GM23338 (cell line): ENCODE data around the gene ALG6. TPM values are rescaled to one million over a fixed set of nuclear protein-coding genes. Genes with fewer than 3 reads are reported as not detected.
"Not testable (repeated sequence)": the region's sequence is repeated elsewhere in the genome, so short reads cannot be mapped to it uniquely, and the experiment has no call there.

Experiments used
- ATAC-seq: fragments of 200-7000 bp; cut with Tn5 transposase; 3 replicates; pipeline ENCODE4 v1.9.1; 2020
- DNase-seq: peaks from one replicate; pipeline ENCODE4 v3.0.0-alpha.2; 2015; ENCODE audit warnings: low spot score
- H2AFZ ChIP-seq: fragments of 200-600 bp; sonication (generic); 2 replicates; pipeline ENCODE4 v1.8.0; 2016; ENCODE audit warnings: antibody characterized with exemption, mild to moderate bottlenecking, moderate library complexity
- H3F3A ChIP-seq: fragments of 200-600 bp; sonication (generic); replicated peaks from 2 replicates; pipeline ENCODE4 v1.8.0; 2017; ENCODE audit warnings: antibody characterized with exemption, mixed run types, low read depth
- H3K27ac ChIP-seq: fragments of 200-600 bp; sonication (generic); 2 replicates; pipeline ENCODE4 v1.6.1; 2016; ENCODE audit warnings: low read depth
- H3K27me3 ChIP-seq: fragments of 200-600 bp; sonication (generic); 2 replicates; pipeline ENCODE4 v1.8.0; 2016; ENCODE audit warnings: mild to moderate bottlenecking, mixed run types, moderate library complexity; ENCODE audit not compliant: insufficient read depth
- H3K36me3 ChIP-seq: fragments of 200-600 bp; sonication (generic); 2 replicates; pipeline ENCODE4 v1.8.0; 2016; ENCODE audit warnings: mild to moderate bottlenecking; ENCODE audit not compliant: insufficient read depth
- H3K4me1 ChIP-seq: fragments of 200-600 bp; sonication (generic); 2 replicates; pipeline ENCODE4 v1.8.0; 2016; ENCODE audit warnings: mild to moderate bottlenecking, moderate library complexity; ENCODE audit not compliant: insufficient read depth
- H3K4me2 ChIP-seq: fragments of 200-600 bp; sonication (generic); 2 replicates; pipeline ENCODE4 v1.7.1; 2017; ENCODE audit warnings: mixed run types
- H3K4me3 ChIP-seq: fragments of 200-600 bp; sonication (generic); 2 replicates; pipeline ENCODE4 v1.6.1; 2016; ENCODE audit warnings: mixed run types
- H3K79me2 ChIP-seq: fragments of 200-600 bp; sonication (generic); replicated peaks from 2 replicates; pipeline ENCODE4 v1.8.0; 2017; ENCODE audit warnings: mild to moderate bottlenecking; ENCODE audit not compliant: insufficient read depth
- H3K9me2 ChIP-seq: fragments of 200-600 bp; sonication (generic); 2 replicates; pipeline ENCODE4 v1.8.0; 2017; ENCODE audit not compliant: insufficient read depth
- H4K20me1 ChIP-seq: fragments of 200-600 bp; sonication (generic); replicated peaks from 2 replicates; pipeline ENCODE4 v1.8.0; 2017; ENCODE audit warnings: mild to moderate bottlenecking; ENCODE audit not compliant: insufficient read depth
- H3K27ac Mint-ChIP-seq: 2 replicates; pipeline ENCODE4 v1.8.0; 2020; ENCODE audit warnings: inconsistent platforms, mild to moderate bottlenecking, moderate library complexity, mixed read lengths
- H3K27me3 Mint-ChIP-seq: 3 replicates; pipeline ENCODE4 v1.8.0; 2022; ENCODE audit warnings: low read depth, mild to moderate bottlenecking, moderate library complexity, mixed read lengths, inconsistent platforms; ENCODE audit not compliant: insufficient read depth, poor library complexity
- H3K36me3 Mint-ChIP-seq: 3 replicates; pipeline ENCODE4 v1.8.0; 2021; ENCODE audit warnings: low read depth, mild to moderate bottlenecking, inconsistent platforms, moderate library complexity, mixed read lengths
- H3K4me1 Mint-ChIP-seq: 3 replicates; pipeline ENCODE4 v1.8.0; 2020; ENCODE audit warnings: mild to moderate bottlenecking, inconsistent platforms, mixed read lengths
- H3K4me3 Mint-ChIP-seq: 3 replicates; pipeline ENCODE4 v1.8.0; 2021; ENCODE audit warnings: moderate library complexity, mild to moderate bottlenecking, inconsistent platforms, mixed read lengths
- H3K9me3 Mint-ChIP-seq: 3 replicates; pipeline ENCODE4 v1.8.0; 2020; ENCODE audit warnings: moderate library complexity, mild to moderate bottlenecking, inconsistent platforms, mixed read lengths
- CREB1 ChIP-seq: fragments of 250-450 bp; sonication (Bioruptor Pico); IDR thresholded peaks from 2 replicates; pipeline ENCODE4 v1.5.0; 2020; ENCODE audit warnings: low read depth, mild to moderate bottlenecking, moderate library complexity
- JUNB ChIP-seq: IDR thresholded peaks from one replicate; pipeline ENCODE4 v1.6.1; 2016; ENCODE audit warnings: antibody characterized with exemption; ENCODE audit not compliant: unreplicated experiment
- NANOG ChIP-seq: IDR thresholded peaks from 2 replicates; pipeline ENCODE4 v1.6.1; 2016; ENCODE audit warnings: antibody characterized with exemption, borderline replicate concordance
- POLR2AphosphoS5 ChIP-seq: IDR thresholded peaks from 2 replicates; pipeline ENCODE4 v1.6.1; 2016; ENCODE audit warnings: antibody characterized with exemption, low read depth
- REST ChIP-seq: IDR thresholded peaks from one replicate; pipeline ENCODE4 v1.6.1; 2018; ENCODE audit warnings: antibody characterized with exemption; ENCODE audit not compliant: unreplicated experiment
- STAT1 ChIP-seq: IDR thresholded peaks from one replicate; pipeline ENCODE4 v1.6.1; 2016; ENCODE audit warnings: antibody characterized with exemption; ENCODE audit not compliant: unreplicated experiment
- ZNF114 ChIP-seq: fragments of 250-450 bp; sonication (Bioruptor Pico); IDR thresholded peaks from 2 replicates; pipeline ENCODE4 v1.5.0; 2020; ENCODE audit warnings: mild to moderate bottlenecking, moderate library complexity
- ZNF331 ChIP-seq: fragments of 250-450 bp; sonication (Bioruptor Pico); IDR thresholded peaks from 2 replicates; pipeline ENCODE4 v1.5.0; 2020; ENCODE audit warnings: low read depth, mild to moderate bottlenecking, moderate library complexity
- polyA plus RNA-seq: library from polyadenylated mRNA; unstranded; fragments of >200 nt; fragmentation: Nextera tagmentation; extraction: Ambion mirVana; gene quantifications from 2 replicates; pipeline ENCODE4 v1.2.1, GENCODE V29; 2016
- total RNA-seq: library from RNA; depleted of rRNA; stranded (reverse); fragments of >200 nt; shearing (Covaris generic); gene quantifications from 2 replicates; pipeline ENCODE4 v1.2.3, GENCODE V29; 2014
- TF ChIP-seq, protein P1 (sequence below), 2 experiments: fragments of 200-600 bp in 1 of 2; sonication (generic) in 1 of 2; conservative IDR thresholded peaks; 2 replicates each; pipeline versions ENCODE4 v1.5.1 to v1.6.1; 2016 to 2017; ENCODE audit warnings: antibody characterized with exemption in 2 of 2, low read depth in 2 of 2, mild to moderate bottlenecking in 2 of 2, moderate library complexity in 1 of 2

ALG6 gene
- total and polyA plus RNA-seq, 2 experiments from 2014 or later, result 24.1 to 34.6 TPM

GRCh38 chr1:63466759-63467158 lies 99.3 kb downstream of the ALG6 start:
- H3F3A ChIP-seq, result no peaks in the 10 kb centered on the region
- no peak overlapping the region for H2AFZ ChIP-seq
- Mint-ChIP-seq H3K27ac (no peak overlapping the region), H3K9me3 (peaks cover 36% of the 10 kb centered on the region), H3K4me3 (no peak overlapping the region), H3K36me3 (peaks cover 39% of the 10 kb centered on the region), H3K4me1 (no peaks in the 10 kb centered on the region), H3K27me3 (peaks cover 2% of the 10 kb centered on the region)
- no peaks in the 10 kb centered on the region for H3K4me1 ChIP-seq
- no peak overlapping the region for H3K4me2 ChIP-seq
- H3K4me3 ChIP-seq, result no peak overlapping the region
- no peaks in the 10 kb centered on the region for H3K9me2 ChIP-seq
- no peaks in the 10 kb centered on the region for H4K20me1 ChIP-seq
- TF ChIP-seq, protein P1, sequence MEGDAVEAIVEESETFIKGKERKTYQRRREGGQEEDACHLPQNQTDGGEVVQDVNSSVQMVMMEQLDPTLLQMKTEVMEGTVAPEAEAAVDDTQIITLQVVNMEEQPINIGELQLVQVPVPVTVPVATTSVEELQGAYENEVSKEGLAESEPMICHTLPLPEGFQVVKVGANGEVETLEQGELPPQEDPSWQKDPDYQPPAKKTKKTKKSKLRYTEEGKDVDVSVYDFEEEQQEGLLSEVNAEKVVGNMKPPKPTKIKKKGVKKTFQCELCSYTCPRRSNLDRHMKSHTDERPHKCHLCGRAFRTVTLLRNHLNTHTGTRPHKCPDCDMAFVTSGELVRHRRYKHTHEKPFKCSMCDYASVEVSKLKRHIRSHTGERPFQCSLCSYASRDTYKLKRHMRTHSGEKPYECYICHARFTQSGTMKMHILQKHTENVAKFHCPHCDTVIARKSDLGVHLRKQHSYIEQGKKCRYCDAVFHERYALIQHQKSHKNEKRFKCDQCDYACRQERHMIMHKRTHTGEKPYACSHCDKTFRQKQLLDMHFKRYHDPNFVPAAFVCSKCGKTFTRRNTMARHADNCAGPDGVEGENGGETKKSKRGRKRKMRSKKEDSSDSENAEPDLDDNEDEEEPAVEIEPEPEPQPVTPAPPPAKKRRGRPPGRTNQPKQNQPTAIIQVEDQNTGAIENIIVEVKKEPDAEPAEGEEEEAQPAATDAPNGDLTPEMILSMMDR (conservative IDR thresholded peaks at IDR 0.05; ENCODE audit: low read depth in 2 of 2), result peak; percentile 41 to 65; a peak in 3 of 4 replicates
- TF ChIP-seq CREB1 (CRISPR knock-in tag), result no peak
- peaks cover 25% of the 10 kb centered on the region; the same call in 1 of the 2 replicates for H3K36me3 ChIP-seq
- ATAC-seq, result peak; percentile 58
- H3K79me2 ChIP-seq, result no peaks in the 10 kb centered on the region
- peak; percentile 14 for DNase-seq
- no peak overlapping the region for H3K27ac ChIP-seq
- H3K27me3 ChIP-seq, result no peaks in the 10 kb centered on the region

DNA sequence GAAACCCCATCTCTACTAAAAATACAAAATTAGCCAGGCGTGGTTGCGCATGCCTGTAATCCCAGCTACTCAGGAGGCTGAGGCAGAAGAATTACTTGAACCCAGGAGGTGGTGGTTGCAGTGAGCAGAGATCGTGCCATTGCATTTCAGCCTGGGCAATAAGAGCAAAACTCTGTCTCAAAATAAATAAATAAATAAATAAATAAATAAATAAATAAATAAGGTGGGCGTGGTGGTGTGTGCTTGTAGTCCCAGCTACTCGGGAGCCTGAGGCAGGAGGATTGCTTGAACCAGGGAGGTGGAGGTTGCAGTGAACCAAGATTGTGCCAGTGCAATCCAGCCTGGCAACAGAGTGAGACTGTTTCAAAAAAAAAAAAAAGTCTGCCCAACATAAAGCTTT lies 101.3 kb downstream of the ALG6 start:
- not testable (repeated sequence) for H3K27me3 ChIP-seq, H3K4me3 Mint-ChIP-seq, H2AFZ ChIP-seq, H3K79me2 ChIP-seq, H3K4me1 ChIP-seq, H3K27me3 Mint-ChIP-seq, H4K20me1 ChIP-seq, H3K27ac ChIP-seq, H3K9me2 ChIP-seq, H3K27ac Mint-ChIP-seq, H3F3A ChIP-seq, H3K4me3 ChIP-seq, H3K4me2 ChIP-seq, ATAC-seq, H3K4me1 Mint-ChIP-seq, DNase-seq
- peaks cover 20% of the 10 kb centered on the region; the same call in 1 of the 2 replicates for H3K36me3 ChIP-seq
- peaks cover 34% of the 10 kb centered on the region for H3K9me3 Mint-ChIP-seq
- peaks cover 36% of the 10 kb centered on the region for H3K36me3 Mint-ChIP-seq

- peaks cover 47% of the 10 kb centered on the region for H3K36me3 Mint-ChIP-seq
- TF ChIP-seq, protein P1 (conservative IDR thresholded peaks at IDR 0.05; ENCODE audit: low read depth in 2 of 2), result no peak
- no peak for TF ChIP-seq NANOG
- TF ChIP-seq ZNF331 (CRISPR knock-in tag), result no peak
- TF ChIP-seq POLR2AphosphoS5, result no peak
- no peak for TF ChIP-seq STAT1
- no peak for TF ChIP-seq CREB1 (CRISPR knock-in tag)
- no peak for TF ChIP-seq ZNF114 (CRISPR knock-in tag)
- TF ChIP-seq REST, result no peak
- TF ChIP-seq JUNB, result no peak
These were observed 108.3 kb downstream of the ALG6 start for GRCh38 chr1:63475761-63476160.

More at GRCh38 chr1:63475761-63476160, 108.3 kb downstream of the ALG6 start:
- Histone ChIP-seq H3K4me1 (no peaks in the 10 kb centered on the region), H3K27ac (no peak overlapping the region), H3F3A (no peaks in the 10 kb centered on the region), H3K4me2 (no peak overlapping the region), H2AFZ (no peak overlapping the region), H3K27me3 (no peaks in the 10 kb centered on the region), H3K79me2 (no peaks in the 10 kb centered on the region), H3K4me3 (no peak overlapping the region), H4K20me1 (no peaks in the 10 kb centered on the region), H3K36me3 (peaks cover 12% of the 10 kb centered on the region; the same call in 1 of the 2 replicates), H3K9me2 (no peaks in the 10 kb centered on the region)
- Mint-ChIP-seq H3K27me3 (peaks cover 2% of the 10 kb centered on the region), H3K9me3 (peaks cover 24% of the 10 kb centered on the region), H3K4me1 (no peaks in the 10 kb centered on the region), H3K27ac (no peak overlapping the region), H3K4me3 (no peak overlapping the region)
- DNase-seq (no peak), ATAC-seq (no peak)
